Thyroid gland (tissue), 4 donors: ENCODE results near the gene CXCL12.

ENCODE experiments used
- POLR2A ChIP-seq, 2 donors: fragments of 450-650 bp; IDR thresholded peaks; one replicate each; pipeline ENCODE4 v1.6.1; 2017; ENCODE audit warnings: antibody characterized with exemption in 2 of 2, mild to moderate bottlenecking in 2 of 2, moderate library complexity in 1 of 2
- TF ChIP-seq, protein P1 (sequence below), 6 experiments: fragments of 200-600 bp in 3 of 6; fragments of 450-650 bp in 3 of 6; sonication (generic) in 3 of 6; IDR thresholded peaks; one replicate each; pipeline ENCODE4 v1.5.1; 2016 to 2019; ENCODE audit warnings: antibody characterized with exemption in 6 of 6, mild to moderate bottlenecking in 2 of 6, inconsistent platforms in 1 of 6, moderate library complexity in 1 of 6

DNA sequence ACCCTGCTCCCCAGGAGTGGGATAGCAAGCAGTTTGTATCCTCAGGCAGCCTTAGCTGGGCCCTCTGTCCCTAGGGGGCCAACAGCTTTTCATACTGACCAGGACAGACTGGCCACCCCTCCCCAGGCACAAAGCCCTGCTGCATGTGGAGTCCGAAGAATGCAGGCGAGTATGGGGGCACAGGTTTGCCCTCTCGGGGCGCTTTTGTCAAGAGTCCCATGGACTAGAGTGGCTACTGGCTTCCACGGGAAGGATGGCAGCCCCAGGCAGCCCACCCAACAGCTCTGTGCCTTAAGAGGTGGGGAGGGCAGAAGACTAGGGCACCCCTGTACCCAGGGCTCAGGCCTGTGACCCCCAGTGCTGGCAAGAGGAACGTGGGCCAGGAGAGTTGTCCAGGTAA lies 10.7 kb downstream of the CXCL12 start:
- TF ChIP-seq, protein P1, sequence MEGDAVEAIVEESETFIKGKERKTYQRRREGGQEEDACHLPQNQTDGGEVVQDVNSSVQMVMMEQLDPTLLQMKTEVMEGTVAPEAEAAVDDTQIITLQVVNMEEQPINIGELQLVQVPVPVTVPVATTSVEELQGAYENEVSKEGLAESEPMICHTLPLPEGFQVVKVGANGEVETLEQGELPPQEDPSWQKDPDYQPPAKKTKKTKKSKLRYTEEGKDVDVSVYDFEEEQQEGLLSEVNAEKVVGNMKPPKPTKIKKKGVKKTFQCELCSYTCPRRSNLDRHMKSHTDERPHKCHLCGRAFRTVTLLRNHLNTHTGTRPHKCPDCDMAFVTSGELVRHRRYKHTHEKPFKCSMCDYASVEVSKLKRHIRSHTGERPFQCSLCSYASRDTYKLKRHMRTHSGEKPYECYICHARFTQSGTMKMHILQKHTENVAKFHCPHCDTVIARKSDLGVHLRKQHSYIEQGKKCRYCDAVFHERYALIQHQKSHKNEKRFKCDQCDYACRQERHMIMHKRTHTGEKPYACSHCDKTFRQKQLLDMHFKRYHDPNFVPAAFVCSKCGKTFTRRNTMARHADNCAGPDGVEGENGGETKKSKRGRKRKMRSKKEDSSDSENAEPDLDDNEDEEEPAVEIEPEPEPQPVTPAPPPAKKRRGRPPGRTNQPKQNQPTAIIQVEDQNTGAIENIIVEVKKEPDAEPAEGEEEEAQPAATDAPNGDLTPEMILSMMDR (IDR thresholded peaks at IDR 0.05), result no peak
- TF ChIP-seq POLR2A (IDR thresholded peaks at IDR 0.05), result no peak
